Peyer's patch (tissue), 4 donors: Measurements from ENCODE around the gene EIF1.

ENCODE experiments used
- CTCF ChIP-seq, 6 experiments: fragments of 450-650 bp in 4 of 6; fragments of 200-600 bp in 2 of 6; sonication (generic) in 1 of 6; IDR thresholded peaks; one replicate each; pipeline ENCODE4 v1.5.1; 2017 to 2019; ENCODE audit warnings: antibody characterized with exemption in 6 of 6, mild to moderate bottlenecking in 3 of 6, moderate library complexity in 1 of 6
- POLR2A ChIP-seq, 2 donors: fragments of 450-650 bp; IDR thresholded peaks; one replicate each; pipeline ENCODE4 v1.5.1; 2017; ENCODE audit warnings: antibody characterized with exemption in 2 of 2, mild to moderate bottlenecking in 2 of 2, moderate library complexity in 2 of 2

GRCh38 chr17:41736983-41737679 is 48.4 kb downstream of the EIF1 start:
- no peak for TF ChIP-seq CTCF (IDR thresholded peaks at IDR 0.05)
- no peak for TF ChIP-seq POLR2A (IDR thresholded peaks at IDR 0.05)
